KMS-11 (cell line): ENCODE measurements around the gene LHX3.

ENCODE experiments used
- H2AFZ ChIP-seq: fragments of 200-600 bp; sonication (generic); 2 replicates; pipeline ENCODE4 v1.6.1; 2016; ENCODE audit warnings: antibody characterized with exemption, mixed run types, low read depth
- H3K27ac ChIP-seq: fragments of 200-600 bp; sonication (generic); 2 replicates; pipeline ENCODE4 v1.6.1; 2016; ENCODE audit warnings: mild to moderate bottlenecking, mixed run types
- H3K27me3 ChIP-seq: fragments of 200-600 bp; sonication (generic); 2 replicates; pipeline ENCODE4 v1.6.1; 2017; ENCODE audit warnings: mild to moderate bottlenecking, low read depth, mixed run types, moderate library complexity; ENCODE audit not compliant: insufficient read depth
- H3K36me3 ChIP-seq: fragments of 200-600 bp; sonication (generic); 2 replicates; pipeline ENCODE4 v1.6.1; 2017; ENCODE audit warnings: mild to moderate bottlenecking, mixed run types; ENCODE audit not compliant: insufficient read depth
- H3K4me1 ChIP-seq: fragments of 200-600 bp; sonication (generic); 2 replicates; pipeline ENCODE4 v1.6.1; 2016; ENCODE audit warnings: mild to moderate bottlenecking, low read depth, mixed run types; ENCODE audit not compliant: poor library complexity, severe bottlenecking
- H3K4me2 ChIP-seq: fragments of 200-600 bp; sonication (generic); 2 replicates; pipeline ENCODE4 v1.7.0; 2016; ENCODE audit warnings: mild to moderate bottlenecking, mixed run types
- H3K4me3 ChIP-seq: fragments of 200-600 bp; sonication (generic); IDR thresholded peaks from 2 replicates; pipeline ENCODE4 v1.6.1; 2017; ENCODE audit warnings: low read depth, low read length, mixed read lengths; ENCODE audit not compliant: insufficient read depth
- H3K79me2 ChIP-seq: fragments of 200-600 bp; sonication (generic); 2 replicates; pipeline ENCODE4 v1.6.1; 2016; ENCODE audit warnings: low read depth, mixed run types; ENCODE audit not compliant: insufficient read depth
- H3K9ac ChIP-seq: fragments of 200-600 bp; sonication (generic); 2 replicates; pipeline ENCODE4 v1.6.1; 2016; ENCODE audit warnings: mild to moderate bottlenecking, mixed run types
- H4K20me1 ChIP-seq: fragments of 200-600 bp; sonication (generic); 2 replicates; pipeline ENCODE4 v1.6.1; 2016; ENCODE audit warnings: mild to moderate bottlenecking, mixed run types; ENCODE audit not compliant: insufficient read depth
- TF ChIP-seq, protein P1 (sequence below): fragments of 200-600 bp; sonication (generic); conservative IDR thresholded peaks from 2 replicates; pipeline ENCODE4 v1.6.1; 2017; ENCODE audit warnings: low read depth, mild to moderate bottlenecking, antibody characterized with exemption, low read length, moderate library complexity, mixed read lengths

Gene LHX3

DNA sequence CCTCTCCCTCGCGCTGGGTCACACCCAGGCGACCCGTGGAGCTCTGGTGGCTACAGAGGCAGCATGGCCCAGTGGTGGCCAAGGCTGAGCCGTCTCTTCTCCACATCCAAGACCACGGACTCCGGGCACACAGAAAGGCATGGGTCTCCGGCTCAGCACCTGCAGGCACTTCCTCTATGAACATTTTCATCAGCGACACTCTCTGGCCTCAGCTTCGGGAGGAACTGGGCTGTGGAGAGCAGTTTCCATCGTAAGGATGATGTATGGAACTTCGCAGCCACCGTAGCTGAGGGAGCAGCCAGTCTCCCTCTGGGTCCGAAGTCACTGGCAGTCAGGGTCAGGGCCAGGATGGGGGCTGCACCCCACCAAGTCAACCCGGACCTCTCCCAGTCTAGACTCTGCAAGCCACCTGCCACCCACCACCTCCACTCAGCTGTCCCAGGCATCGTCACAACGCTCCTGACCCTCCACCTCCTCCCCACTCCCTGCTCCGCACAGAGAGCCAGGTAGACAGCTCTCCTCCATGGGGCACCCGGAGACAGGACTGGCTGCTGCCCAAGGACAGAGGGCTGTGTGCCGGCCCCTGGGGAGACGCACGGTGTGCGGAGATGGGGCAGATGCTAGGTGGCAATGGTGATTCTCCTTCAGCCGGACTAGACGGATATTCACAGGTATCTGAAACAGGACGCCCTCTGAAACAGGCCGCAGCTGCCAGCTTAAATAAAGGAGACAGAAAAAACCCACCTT, 31.0 kb upstream of the LHX3 start:
- H3K4me1 ChIP-seq, result peaks cover 9% of the 10 kb centered on the region
- no peak overlapping the region for H3K9ac ChIP-seq
- H3K4me2 ChIP-seq, result no peak overlapping the region
- no peak overlapping the region for H3K4me3 ChIP-seq
- H3K79me2 ChIP-seq, result peaks cover 30% of the 10 kb centered on the region; the same call in 1 of the 2 replicates
- H2AFZ ChIP-seq, result no peak overlapping the region
- no peaks in the 10 kb centered on the region for H4K20me1 ChIP-seq
- H3K36me3 ChIP-seq, result no peaks in the 10 kb centered on the region
- H3K27ac ChIP-seq, result no peak overlapping the region
- H3K27me3 ChIP-seq, result no peaks in the 10 kb centered on the region
- TF ChIP-seq, protein P1, sequence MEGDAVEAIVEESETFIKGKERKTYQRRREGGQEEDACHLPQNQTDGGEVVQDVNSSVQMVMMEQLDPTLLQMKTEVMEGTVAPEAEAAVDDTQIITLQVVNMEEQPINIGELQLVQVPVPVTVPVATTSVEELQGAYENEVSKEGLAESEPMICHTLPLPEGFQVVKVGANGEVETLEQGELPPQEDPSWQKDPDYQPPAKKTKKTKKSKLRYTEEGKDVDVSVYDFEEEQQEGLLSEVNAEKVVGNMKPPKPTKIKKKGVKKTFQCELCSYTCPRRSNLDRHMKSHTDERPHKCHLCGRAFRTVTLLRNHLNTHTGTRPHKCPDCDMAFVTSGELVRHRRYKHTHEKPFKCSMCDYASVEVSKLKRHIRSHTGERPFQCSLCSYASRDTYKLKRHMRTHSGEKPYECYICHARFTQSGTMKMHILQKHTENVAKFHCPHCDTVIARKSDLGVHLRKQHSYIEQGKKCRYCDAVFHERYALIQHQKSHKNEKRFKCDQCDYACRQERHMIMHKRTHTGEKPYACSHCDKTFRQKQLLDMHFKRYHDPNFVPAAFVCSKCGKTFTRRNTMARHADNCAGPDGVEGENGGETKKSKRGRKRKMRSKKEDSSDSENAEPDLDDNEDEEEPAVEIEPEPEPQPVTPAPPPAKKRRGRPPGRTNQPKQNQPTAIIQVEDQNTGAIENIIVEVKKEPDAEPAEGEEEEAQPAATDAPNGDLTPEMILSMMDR, result no peak

DNA sequence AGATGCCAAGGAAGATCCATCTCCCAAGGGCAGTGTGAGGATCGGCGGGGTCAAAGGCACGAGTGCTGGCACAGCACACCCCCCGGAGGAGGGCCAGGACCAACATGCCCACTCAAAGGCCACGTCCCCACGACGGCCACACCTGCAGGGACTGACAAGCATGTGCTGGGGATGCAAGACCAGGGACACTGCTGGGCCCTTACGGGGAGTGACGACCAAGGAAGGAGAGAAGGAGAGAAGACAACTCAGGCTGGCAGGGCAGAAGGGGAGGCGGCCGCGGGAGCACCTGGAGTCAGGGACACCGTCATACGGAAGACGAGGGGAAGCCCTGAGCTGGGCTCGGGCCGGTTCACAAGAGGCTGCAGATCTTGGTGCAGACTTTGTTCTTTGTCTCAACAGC, 30.2 kb upstream of the LHX3 start:
- H3K27me3 ChIP-seq, result no peaks in the 10 kb centered on the region
- no peaks in the 10 kb centered on the region for H3K36me3 ChIP-seq
- H4K20me1 ChIP-seq, result no peaks in the 10 kb centered on the region
- peaks cover 9% of the 10 kb centered on the region for H3K4me1 ChIP-seq
- TF ChIP-seq, protein P1, result no peak
- no peak overlapping the region for H3K4me3 ChIP-seq
- no peak overlapping the region for H2AFZ ChIP-seq
- no peak overlapping the region for H3K4me2 ChIP-seq
- H3K79me2 ChIP-seq, result peaks cover 23% of the 10 kb centered on the region; the same call in 1 of the 2 replicates
- no peak overlapping the region for H3K27ac ChIP-seq
- no peak overlapping the region for H3K9ac ChIP-seq

DNA sequence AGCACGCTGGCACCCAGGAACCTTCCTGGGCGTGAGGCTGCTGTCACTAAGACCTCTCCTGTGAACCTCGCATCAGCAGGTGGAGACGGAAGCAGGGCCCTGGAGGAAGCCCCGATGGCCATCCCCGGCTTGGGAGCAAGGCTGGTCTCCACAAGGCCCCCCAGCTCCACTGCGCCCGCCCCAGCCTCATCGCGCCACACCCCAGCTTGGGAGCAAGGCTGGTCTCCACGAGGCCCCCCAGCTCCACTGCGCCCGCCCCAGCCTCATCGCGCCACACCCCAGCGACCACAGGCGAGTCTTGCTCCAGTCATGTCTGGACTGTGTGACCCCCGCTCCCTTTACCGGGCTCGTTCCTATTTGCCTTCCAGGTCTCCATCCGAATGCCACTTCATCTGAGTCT, 29.7 kb upstream of the LHX3 start:
- Histone ChIP-seq H3K9ac (no peak overlapping the region), H3K4me1 (peaks cover 9% of the 10 kb centered on the region), H4K20me1 (no peaks in the 10 kb centered on the region), H3K27me3 (no peaks in the 10 kb centered on the region), H3K4me3 (no peak overlapping the region), H3K27ac (no peak overlapping the region), H3K4me2 (no peak overlapping the region), H2AFZ (no peak overlapping the region), H3K79me2 (peaks cover 20% of the 10 kb centered on the region; the same call in 1 of the 2 replicates), H3K36me3 (no peaks in the 10 kb centered on the region)
- TF ChIP-seq, protein P1, result no peak

DNA sequence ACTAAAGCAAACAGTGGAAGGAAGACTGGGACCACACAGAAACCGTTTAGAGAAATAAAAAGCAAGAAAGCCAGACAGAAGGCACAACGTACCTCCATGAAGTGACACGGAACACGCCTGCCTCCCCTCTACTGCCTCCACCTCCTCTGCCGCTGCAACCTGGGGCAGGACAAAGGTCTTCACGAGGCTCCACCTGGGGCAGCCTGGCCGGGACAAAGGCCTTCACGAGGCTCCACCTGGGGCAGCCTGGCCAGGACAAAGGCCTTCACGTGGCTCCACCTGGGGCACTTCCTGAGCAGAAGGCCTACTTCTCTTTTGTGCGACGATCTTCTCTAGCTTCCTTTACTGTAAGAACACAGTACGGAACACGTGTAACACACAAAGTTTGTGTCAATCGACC, 28.9 kb upstream of the LHX3 start:
- TF ChIP-seq, protein P1, result no peak
- no peak overlapping the region for H3K4me3 ChIP-seq
- H3K27ac ChIP-seq, result no peak overlapping the region
- H3K9ac ChIP-seq, result no peak overlapping the region
- no peaks in the 10 kb centered on the region for H3K27me3 ChIP-seq
- H3K4me2 ChIP-seq, result no peak overlapping the region
- H3K79me2 ChIP-seq, result peaks cover 13% of the 10 kb centered on the region; the same call in 1 of the 2 replicates
- no peak overlapping the region for H2AFZ ChIP-seq
- H4K20me1 ChIP-seq, result no peaks in the 10 kb centered on the region
- peaks cover 9% of the 10 kb centered on the region for H3K4me1 ChIP-seq
- H3K36me3 ChIP-seq, result no peaks in the 10 kb centered on the region
